Activated CD4-positive, alpha-beta memory T cell treated with anti-CD3 and anti-CD28 coated beads for 36 hours (primary cell): ENCODE measurements around the gene EXO5. TPM values are rescaled to one million over a fixed set of nuclear protein-coding genes. Genes with fewer than 3 reads are reported as not detected.
"Not testable (repeated sequence)": the region's sequence is repeated elsewhere in the genome, so short reads cannot be mapped to it uniquely, and the experiment has no call there.

ENCODE experiments used
- CTCF ChIA-PET: fragments of 350-600 bp; sonication (Branson Sonifier 250); formaldehyde crosslinking; loops from one replicate; lab custom pipeline; 2021; ENCODE audit warnings: antibody characterized with exemption, inconsistent platforms; lab: Charles Lee
- POLR2A ChIA-PET: fragments of 350-600 bp; sonication (Branson Sonifier 250); formaldehyde crosslinking; loops from one replicate; lab custom pipeline; 2021; ENCODE audit warnings: antibody characterized with exemption; lab: Charles Lee
- DNase-seq: peaks from one replicate; pipeline ENCODE4 v3.0.0-alpha.2; 2020
- H3K27ac Mint-ChIP-seq: one replicate; pipeline ENCODE4 v1.8.0; 2021; ENCODE audit warnings: mixed read lengths
- H3K27me3 Mint-ChIP-seq: one replicate; pipeline ENCODE4 v1.8.0; 2021; ENCODE audit warnings: mixed read lengths
- H3K36me3 Mint-ChIP-seq: one replicate; pipeline ENCODE4 v1.8.0; 2021; ENCODE audit warnings: mixed read lengths
- H3K4me1 Mint-ChIP-seq: one replicate; pipeline ENCODE4 v1.8.0; 2021; ENCODE audit warnings: low read depth, mixed read lengths
- H3K4me3 Mint-ChIP-seq: one replicate; pipeline ENCODE4 v1.8.0; 2021; ENCODE audit warnings: mild to moderate bottlenecking, mixed read lengths
- H3K9me3 Mint-ChIP-seq: one replicate; pipeline ENCODE4 v1.8.0; 2021; ENCODE audit warnings: mixed read lengths
- intact Hi-C: fragments of 100-400 bp; cut with micrococcal nuclease; formaldehyde crosslinking; loops from one replicate; pipeline ENCODE4 v1.15.1; 2023
- total RNA-seq, 2 experiments: library from RNA; stranded (reverse); gene quantifications; one replicate each; pipeline ENCODE4 v1.2.3, GENCODE V29; 2021

The EXO5 gene
- total RNA-seq, 2 experiments from 2014 or later: 9.7 to 11.7 TPM

- H3K4me1 Mint-ChIP-seq, intact Hi-C loops, H3K4me3 Mint-ChIP-seq, H3K9me3 Mint-ChIP-seq, H3K36me3 Mint-ChIP-seq, H3K27ac Mint-ChIP-seq, H3K27me3 Mint-ChIP-seq, DNase-seq, CTCF ChIA-PET, POLR2A ChIA-PET: not testable (repeated sequence)
These were observed 46.2 kb downstream of the EXO5 start for GRCh38 chr1:40554807-40555206.

DNA sequence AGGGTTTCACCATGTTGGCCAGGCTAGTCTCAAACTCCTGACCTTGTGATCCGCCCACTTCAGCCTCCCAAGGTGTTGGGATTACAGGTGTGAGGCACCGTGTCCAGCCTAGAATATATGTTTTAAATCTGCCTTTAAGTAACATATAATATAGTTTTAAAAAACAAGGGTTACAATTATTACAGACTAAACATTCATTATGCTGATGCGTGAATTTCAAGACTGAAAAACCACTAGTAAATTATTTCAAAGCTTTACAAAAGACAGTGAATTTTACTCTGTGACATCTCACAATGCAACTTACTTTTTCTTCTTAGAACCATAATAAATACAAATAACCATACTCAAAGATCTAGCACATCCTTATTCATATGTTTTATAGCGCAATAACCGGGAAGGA, 47.6 kb downstream of the EXO5 start:
- POLR2A ChIA-PET: no interaction called here
- no peak overlapping the region for H3K27ac Mint-ChIP-seq
- intact Hi-C loops: no loop called here
- no peak for DNase-seq
- no peak overlapping the region for H3K4me3 Mint-ChIP-seq
- H3K4me1 Mint-ChIP-seq: no peaks in the 10 kb centered on the region
- H3K36me3 Mint-ChIP-seq: no peaks in the 10 kb centered on the region
- no peaks in the 10 kb centered on the region for H3K9me3 Mint-ChIP-seq
- CTCF ChIA-PET: interaction anchor here (0.6 kb wide), 1 partner anchor 28 kb away, joined by 5 read pairs; no protein-coding TSS in a partner anchor
- no peaks in the 10 kb centered on the region for H3K27me3 Mint-ChIP-seq

DNA sequence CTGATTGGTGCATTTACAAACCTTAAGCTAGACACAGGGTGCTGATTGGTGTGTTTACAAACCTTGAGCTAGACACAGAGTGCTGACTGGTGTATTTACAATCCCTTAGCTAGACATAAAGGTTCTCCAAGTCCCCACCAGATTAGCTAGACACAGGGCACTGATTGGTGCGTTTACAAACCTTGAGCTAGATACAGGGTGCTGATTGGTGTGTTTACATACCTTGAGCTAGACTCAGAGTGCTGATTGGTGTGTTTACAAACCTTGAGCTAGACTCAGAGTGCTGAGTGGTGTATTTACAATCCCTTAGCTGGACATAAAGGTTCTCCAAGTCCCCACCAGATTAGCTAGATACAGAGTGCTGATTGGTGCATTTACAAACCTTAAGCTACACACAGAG, 49.7 kb downstream of the EXO5 start:
- H3K27me3 Mint-ChIP-seq, H3K9me3 Mint-ChIP-seq, DNase-seq, intact Hi-C loops, H3K4me1 Mint-ChIP-seq, H3K27ac Mint-ChIP-seq, POLR2A ChIA-PET, H3K4me3 Mint-ChIP-seq, H3K36me3 Mint-ChIP-seq: not testable (repeated sequence)
- CTCF ChIA-PET: interaction anchor here (0.7 kb wide), 1 partner anchor 120 kb away, joined by 3 read pairs; no protein-coding TSS in a partner anchor

- peaks cover 6% of the 10 kb centered on the region for H3K4me1 Mint-ChIP-seq
- no peak overlapping the region for H3K4me3 Mint-ChIP-seq
- no peaks in the 10 kb centered on the region for H3K36me3 Mint-ChIP-seq
- H3K27me3 Mint-ChIP-seq: peaks cover 5% of the 10 kb centered on the region
- no peak for DNase-seq
- H3K9me3 Mint-ChIP-seq: no peaks in the 10 kb centered on the region
- no peak overlapping the region for H3K27ac Mint-ChIP-seq
- intact Hi-C loops: no loop called here
- ChIA-PET POLR2A (no interaction called here), CTCF (no interaction called here)
These were observed 53.6 kb downstream of the EXO5 start for GRCh38 chr1:40562185-40562584.

GRCh38 chr1:40563266-40563665, 54.7 kb downstream of the EXO5 start:
- intact Hi-C loops: no loop called here
- Mint-ChIP-seq H3K4me1 (peaks cover 6% of the 10 kb centered on the region), H3K36me3 (no peaks in the 10 kb centered on the region), H3K4me3 (no peak overlapping the region), H3K9me3 (no peaks in the 10 kb centered on the region), H3K27ac (no peak overlapping the region), H3K27me3 (peaks cover 5% of the 10 kb centered on the region)
- POLR2A ChIA-PET: no interaction called here
- CTCF ChIA-PET: no interaction called here
- no peak for DNase-seq

DNA sequence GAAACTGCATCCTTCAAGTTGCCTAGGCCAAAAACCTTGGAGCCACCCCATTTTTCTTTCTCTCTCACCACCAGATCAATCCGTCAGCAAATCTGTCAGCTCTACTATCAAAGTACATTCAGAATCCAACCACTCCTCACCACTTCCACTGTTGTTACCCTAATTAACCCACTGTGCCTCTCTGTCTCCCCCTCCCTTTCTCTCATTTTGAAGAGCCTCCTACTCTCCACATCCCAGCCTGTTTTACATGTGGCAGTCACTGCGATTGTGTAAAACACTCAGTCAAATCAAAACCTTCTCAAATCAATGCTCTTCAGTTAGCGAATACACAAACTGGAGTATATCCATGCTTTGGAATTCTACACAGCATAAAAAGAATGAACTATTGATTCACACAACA, 55.9 kb downstream of the EXO5 start:
- Mint-ChIP-seq H3K27me3 (peaks cover 5% of the 10 kb centered on the region), H3K36me3 (no peaks in the 10 kb centered on the region), H3K27ac (no peak overlapping the region), H3K4me1 (peaks cover 6% of the 10 kb centered on the region), H3K4me3 (no peak overlapping the region), H3K9me3 (no peaks in the 10 kb centered on the region)
- CTCF ChIA-PET: no interaction called here
- intact Hi-C loops: no loop called here
- no peak for DNase-seq
- POLR2A ChIA-PET: no interaction called here

GRCh38 chr1:40564913-40565312, 56.3 kb downstream of the EXO5 start:
- POLR2A ChIA-PET: no interaction called here
- peaks cover 6% of the 10 kb centered on the region for H3K4me1 Mint-ChIP-seq

More at GRCh38 chr1:40564913-40565312, 56.3 kb downstream of the EXO5 start:
- Mint-ChIP-seq H3K4me3 (no peak overlapping the region), H3K9me3 (no peaks in the 10 kb centered on the region), H3K27me3 (peaks cover 5% of the 10 kb centered on the region), H3K27ac (no peak overlapping the region), H3K36me3 (no peaks in the 10 kb centered on the region)
- CTCF ChIA-PET: no interaction called here
- no peak for DNase-seq
- intact Hi-C loops: no loop called here

Other genes with a start within 250 kb of the EXO5 start
- gene COL9A2, start 191.5 kb upstream of the EXO5 start, total RNA-seq: 10 to 100 TPM; 11.7 to 13.1 TPM
- gene SMAP2, start 135.0 kb upstream of the EXO5 start, total RNA-seq: 100 to 1,000 TPM; 250 to 254 TPM
- 1 to 10 TPM; 4.8 to 5.7 TPM for gene ZFP69B, start 58.3 kb upstream of the EXO5 start, total RNA-seq
- gene ZFP69, start 31.5 kb upstream of the EXO5 start, total RNA-seq: 1 to 10 TPM; 3.9 to 4.5 TPM
- gene ZNF684, start 22.9 kb downstream of the EXO5 start, total RNA-seq: 1 to 10 TPM; 4.8 to 5.9 TPM
- 1 to 10 TPM; 3.7 to 4.0 TPM for gene RIMS3, start 156.9 kb downstream of the EXO5 start, total RNA-seq
- gene NFYC, start 182.9 kb downstream of the EXO5 start, total RNA-seq: 10 to 100 TPM; 52.6 to 61.7 TPM